Measurements from ENCODE around the gene AEN.

DNA sequence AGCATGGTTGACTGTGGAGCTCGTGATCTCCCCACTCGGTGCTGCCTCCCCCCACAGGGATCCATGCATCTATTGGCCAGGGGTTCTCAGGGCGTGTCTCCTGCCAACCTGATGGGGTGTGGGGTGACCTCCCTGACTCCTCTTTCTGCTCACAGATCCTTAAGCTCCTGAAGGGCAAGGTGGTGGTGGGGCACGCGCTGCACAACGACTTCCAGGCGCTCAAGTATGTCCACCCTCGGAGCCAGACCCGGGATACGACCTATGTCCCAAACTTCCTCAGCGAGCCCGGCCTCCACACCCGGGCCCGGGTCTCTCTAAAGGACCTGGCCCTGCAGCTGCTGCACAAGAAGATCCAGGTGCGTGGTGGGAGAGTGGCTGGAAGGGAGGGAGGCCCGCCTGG lies 7.9 kb downstream of the AEN start:
- no peak for TF ChIP-seq ZNF274 (IDR thresholded peaks at IDR 0.05; ENCODE audit: low read depth, low read length)
- TF ChIP-seq SUZ12 (IDR thresholded peaks at IDR 0.05; ENCODE audit: extremely low read depth, insufficient read depth, insufficient read length) = no peak
- TF ChIP-seq YY1 (IDR thresholded peaks at IDR 0.05; ENCODE audit: insufficient read depth, insufficient read length) = no peak

Measured in NT2/D1 (cell line).